Right atrium auricular region (tissue), 2 donors: ENCODE results near the gene MAN2A2. TPM values are rescaled to one million over a fixed set of nuclear protein-coding genes. Genes with fewer than 3 reads are reported as not detected.

ENCODE experiments used
- DNase-seq: peaks from one replicate; pipeline ENCODE4 v3.0.0-alpha.2; 2019; ENCODE audit warnings: low spot score
- H3K27ac ChIP-seq, 2 donors: fragments of 200-600 bp; sonication (generic); 1 replicate in 1 of 2; 2 replicates in 1 of 2; pipeline ENCODE4 v1.5.1; 2016 to 2019
- H3K27me3 ChIP-seq, 2 donors: fragments of 200-600 bp; sonication (generic); one replicate each; pipeline versions ENCODE4 v1.5.1 to v1.6.0; 2017 to 2019
- H3K36me3 ChIP-seq: fragments of 200-600 bp; sonication (generic); one replicate; pipeline ENCODE4 v1.5.1; 2016
- H3K4me1 ChIP-seq, 2 donors: fragments of 200-600 bp; sonication (generic); one replicate each; pipeline versions ENCODE4 v1.5.1 to v1.6.0; 2017 to 2019
- H3K4me3 ChIP-seq, 2 donors: fragments of 200-600 bp; sonication (generic); 1 replicate in 1 of 2; 2 replicates in 1 of 2; pipeline ENCODE4 v1.5.1; 2017 to 2019; ENCODE audit warnings: mild to moderate bottlenecking in 1 of 2, moderate library complexity in 1 of 2
- H3K9me3 ChIP-seq, 2 donors: fragments of 200-600 bp; sonication (generic); one replicate each; pipeline ENCODE4 v1.5.1; 2019
- total RNA-seq, 2 donors: library from RNA; depleted of rRNA; stranded (reverse); fragments of >200 nt; gene quantifications; one replicate each; pipeline ENCODE4 v1.1.0, GENCODE V29; 2016
- TF ChIP-seq, protein P1 (sequence below), 2 donors: fragments of 200-600 bp; sonication (generic); IDR thresholded peaks; one replicate each; pipeline ENCODE4 v1.5.1; 2019; ENCODE audit warnings: antibody characterized with exemption in 2 of 2

MAN2A2 gene
- 10 to 100 TPM; 41.7 to 42.3 TPM for total RNA-seq

- peak within 1 kb of the TSS; percentile 82 to 87 for H3K4me3 ChIP-seq
- peak within 1 kb of the TSS; percentile 92 to 96 for H3K27ac ChIP-seq
- TF ChIP-seq, protein P1, sequence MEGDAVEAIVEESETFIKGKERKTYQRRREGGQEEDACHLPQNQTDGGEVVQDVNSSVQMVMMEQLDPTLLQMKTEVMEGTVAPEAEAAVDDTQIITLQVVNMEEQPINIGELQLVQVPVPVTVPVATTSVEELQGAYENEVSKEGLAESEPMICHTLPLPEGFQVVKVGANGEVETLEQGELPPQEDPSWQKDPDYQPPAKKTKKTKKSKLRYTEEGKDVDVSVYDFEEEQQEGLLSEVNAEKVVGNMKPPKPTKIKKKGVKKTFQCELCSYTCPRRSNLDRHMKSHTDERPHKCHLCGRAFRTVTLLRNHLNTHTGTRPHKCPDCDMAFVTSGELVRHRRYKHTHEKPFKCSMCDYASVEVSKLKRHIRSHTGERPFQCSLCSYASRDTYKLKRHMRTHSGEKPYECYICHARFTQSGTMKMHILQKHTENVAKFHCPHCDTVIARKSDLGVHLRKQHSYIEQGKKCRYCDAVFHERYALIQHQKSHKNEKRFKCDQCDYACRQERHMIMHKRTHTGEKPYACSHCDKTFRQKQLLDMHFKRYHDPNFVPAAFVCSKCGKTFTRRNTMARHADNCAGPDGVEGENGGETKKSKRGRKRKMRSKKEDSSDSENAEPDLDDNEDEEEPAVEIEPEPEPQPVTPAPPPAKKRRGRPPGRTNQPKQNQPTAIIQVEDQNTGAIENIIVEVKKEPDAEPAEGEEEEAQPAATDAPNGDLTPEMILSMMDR (IDR thresholded peaks at IDR 0.05), result peak in 1 of 2 donors; percentile 13
- H3K27me3 ChIP-seq, result no peaks in the 10 kb centered on the region
- peaks cover 0 to 38% of the 10 kb centered on the region in 2 donors for H3K4me1 ChIP-seq
- H3K9me3 ChIP-seq, result no peaks in the 10 kb centered on the region
- DNase-seq, result no peak
- peaks cover 33% of the 10 kb centered on the region for H3K36me3 ChIP-seq
Measured at GRCh38 chr15:90902840-90903732, at the start of gene MAN2A2. Gene MAN2A2 (plus strand): TSS chr15:90903302. CDS start chr15:90904208, 906 bp downstream.

DNA sequence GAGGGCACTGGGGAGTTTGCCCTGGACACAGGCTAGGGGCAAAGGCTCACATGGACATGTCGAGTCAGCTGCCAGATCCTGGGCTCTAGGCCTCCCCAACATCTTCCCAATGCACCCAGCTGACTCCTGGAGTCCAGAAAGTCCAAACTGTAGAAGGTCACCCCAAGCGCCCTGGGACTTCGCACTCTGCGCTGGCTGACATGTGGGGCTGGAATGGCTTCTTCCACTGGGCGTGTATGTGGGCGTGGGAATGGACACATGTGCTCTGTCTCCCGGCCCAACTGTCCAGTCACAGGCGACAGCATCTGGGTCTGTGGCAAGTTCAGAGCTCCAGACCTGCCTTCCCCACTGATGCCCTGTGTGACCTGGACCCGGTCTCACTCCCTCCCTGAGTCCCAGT lies 48.0 kb upstream of the MAN2A2 start:
- TF ChIP-seq, protein P1 (IDR thresholded peaks at IDR 0.05), result no peak
- no peaks in the 10 kb centered on the region for H3K36me3 ChIP-seq
- no peak overlapping the region for H3K4me3 ChIP-seq
- no peaks in the 10 kb centered on the region for H3K27me3 ChIP-seq
- H3K9me3 ChIP-seq, result no peaks in the 10 kb centered on the region
- no peak overlapping the region for H3K27ac ChIP-seq
- DNase-seq, result no peak
- peaks cover 0 to 10% of the 10 kb centered on the region in 2 donors for H3K4me1 ChIP-seq

DNA sequence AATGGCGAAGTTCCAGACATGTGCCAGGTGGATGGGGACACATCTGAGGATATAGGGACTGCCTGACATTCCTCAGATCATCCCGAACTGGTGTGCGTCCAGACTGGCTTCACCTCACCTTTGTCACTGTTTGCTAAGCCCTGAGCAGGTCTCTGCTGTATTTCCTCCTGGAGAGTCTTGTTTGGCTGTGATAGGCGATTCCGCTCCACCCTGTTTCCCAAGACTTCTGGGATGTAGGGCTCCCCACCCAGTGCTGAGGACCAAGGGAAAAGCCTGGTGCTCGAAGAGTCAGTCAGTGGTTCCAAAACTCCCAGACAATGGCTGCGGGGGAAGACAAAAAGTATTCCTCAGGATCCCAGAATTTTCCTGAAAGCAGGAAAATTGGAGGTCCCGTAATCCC lies 45.8 kb upstream of the MAN2A2 start:
- no peak for DNase-seq
- Histone ChIP-seq H3K4me1 (peaks cover 0 to 14% of the 10 kb centered on the region in 2 donors), H3K27me3 (no peaks in the 10 kb centered on the region), H3K36me3 (no peaks in the 10 kb centered on the region), H3K9me3 (no peaks in the 10 kb centered on the region), H3K27ac (no peak overlapping the region), H3K4me3 (no peak overlapping the region)
- TF ChIP-seq, protein P1 (IDR thresholded peaks at IDR 0.05), result no peak

GRCh38 chr15:90857883-90858443 lies 45.1 kb upstream of the MAN2A2 start:
- H3K4me1 ChIP-seq, result peaks cover 0 to 17% of the 10 kb centered on the region in 2 donors
- no peaks in the 10 kb centered on the region for H3K9me3 ChIP-seq
- DNase-seq, result peak; percentile 46
- H3K27me3 ChIP-seq, result no peaks in the 10 kb centered on the region
- no peaks in the 10 kb centered on the region for H3K36me3 ChIP-seq
- TF ChIP-seq, protein P1 (IDR thresholded peaks at IDR 0.05), result no peak
- no peak overlapping the region for H3K4me3 ChIP-seq
- no peak overlapping the region for H3K27ac ChIP-seq

GRCh38 chr15:90859234-90860131 lies 43.6 kb upstream of the MAN2A2 start:
- DNase-seq, result peak; percentile 57
- Histone ChIP-seq H3K4me3 (no peak overlapping the region), H3K27ac (peak overlapping the region; percentile 42 to 59), H3K27me3 (no peaks in the 10 kb centered on the region), H3K36me3 (no peaks in the 10 kb centered on the region), H3K9me3 (no peaks in the 10 kb centered on the region), H3K4me1 (peaks cover 0 to 28% of the 10 kb centered on the region in 2 donors)
- TF ChIP-seq, protein P1 (IDR thresholded peaks at IDR 0.05), result no peak
